ENCODE data around the gene BEST4.
A peak's percentile ranks its signal among the peaks of the same experiment; 100 is the strongest.

Gene BEST4

GRCh38 chr1:44792736-44793502 is 4.9 kb upstream of the BEST4 start:
- no peak overlapping the region for H3K4me2 ChIP-seq (ENCODE audit: low read length)
- no peak overlapping the region for H3K4me3 ChIP-seq (ENCODE audit: low read length)
- no peaks in the 10 kb centered on the region for H3K4me1 ChIP-seq (ENCODE audit: control insufficient read depth, insufficient read depth, low read length)
- no peak overlapping the region for H3K9ac ChIP-seq (ENCODE audit: low read depth, low read length)
- H3K27me3 ChIP-seq (ENCODE audit: control insufficient read depth, insufficient read depth, low read length) = no peaks in the 10 kb centered on the region
- no peaks in the 10 kb centered on the region for H3K36me3 ChIP-seq (ENCODE audit: insufficient read depth, low read length)
- no peaks in the 10 kb centered on the region for H3K9me3 ChIP-seq (replicated peaks; ENCODE audit: low read length)

- Histone ChIP-seq H3K9ac (ENCODE audit: low read depth, low read length) (no peak overlapping the region), H3K4me2 (ENCODE audit: low read length) (no peak overlapping the region), H3K4me3 (ENCODE audit: low read length) (no peak overlapping the region), H3K27me3 (ENCODE audit: control insufficient read depth, insufficient read depth, low read length) (no peaks in the 10 kb centered on the region), H3K4me1 (ENCODE audit: control insufficient read depth, insufficient read depth, low read length) (peaks cover 6% of the 10 kb centered on the region), H3K36me3 (ENCODE audit: insufficient read depth, low read length) (no peaks in the 10 kb centered on the region), H3K9me3 (replicated peaks; ENCODE audit: low read length) (no peaks in the 10 kb centered on the region)
Measured at GRCh38 chr1:44790968-44791801, 3.2 kb upstream of the BEST4 start.

GRCh38 chr1:44787506-44787905 is 464 bp downstream of the BEST4 start:
- Histone ChIP-seq H3K4me3 (ENCODE audit: low read length) (no peak overlapping the region), H3K4me2 (ENCODE audit: low read length) (no peak overlapping the region), H3K4me1 (ENCODE audit: control insufficient read depth, insufficient read depth, low read length) (peaks cover 24% of the 10 kb centered on the region), H3K36me3 (ENCODE audit: insufficient read depth, low read length) (no peaks in the 10 kb centered on the region), H3K9ac (ENCODE audit: low read depth, low read length) (no peak overlapping the region), H3K27me3 (ENCODE audit: control insufficient read depth, insufficient read depth, low read length) (no peaks in the 10 kb centered on the region), H3K9me3 (replicated peaks; ENCODE audit: low read length) (no peaks in the 10 kb centered on the region)

- Histone ChIP-seq H3K36me3 (ENCODE audit: insufficient read depth, low read length) (no peaks in the 10 kb centered on the region), H3K4me1 (ENCODE audit: control insufficient read depth, insufficient read depth, low read length) (peaks cover 24% of the 10 kb centered on the region), H3K9ac (ENCODE audit: low read depth, low read length) (no peak overlapping the region), H3K4me3 (ENCODE audit: low read length) (no peak overlapping the region), H3K4me2 (ENCODE audit: low read length) (peak overlapping the region; percentile 96), H3K9me3 (replicated peaks; ENCODE audit: low read length) (no peaks in the 10 kb centered on the region), H3K27me3 (ENCODE audit: control insufficient read depth, insufficient read depth, low read length) (no peaks in the 10 kb centered on the region)
Measured at GRCh38 chr1:44786841-44787426, 1.0 kb downstream of the BEST4 start.

- Histone ChIP-seq H3K4me2 (ENCODE audit: low read length) (peak overlapping the region; percentile 96), H3K9me3 (replicated peaks; ENCODE audit: low read length) (no peaks in the 10 kb centered on the region), H3K4me3 (ENCODE audit: low read length) (peak overlapping the region; percentile 70), H3K27me3 (ENCODE audit: control insufficient read depth, insufficient read depth, low read length) (no peaks in the 10 kb centered on the region), H3K9ac (ENCODE audit: low read depth, low read length) (peak overlapping the region; percentile 63), H3K36me3 (ENCODE audit: insufficient read depth, low read length) (peaks cover 4% of the 10 kb centered on the region), H3K4me1 (ENCODE audit: control insufficient read depth, insufficient read depth, low read length) (peaks cover 24% of the 10 kb centered on the region)
Measured at GRCh38 chr1:44786138-44786840, 1.7 kb downstream of the BEST4 start.

GRCh38 chr1:44785501-44786137 is 2.4 kb downstream of the BEST4 start:
- Histone ChIP-seq H3K4me3 (ENCODE audit: low read length) (peak overlapping the region; percentile 70), H3K27me3 (ENCODE audit: control insufficient read depth, insufficient read depth, low read length) (no peaks in the 10 kb centered on the region), H3K36me3 (ENCODE audit: insufficient read depth, low read length) (peaks cover 10% of the 10 kb centered on the region), H3K4me2 (ENCODE audit: low read length) (peak overlapping the region; percentile 96), H3K9ac (ENCODE audit: low read depth, low read length) (peak overlapping the region; percentile 22), H3K4me1 (ENCODE audit: control insufficient read depth, insufficient read depth, low read length) (peaks cover 24% of the 10 kb centered on the region), H3K9me3 (replicated peaks; ENCODE audit: low read length) (no peaks in the 10 kb centered on the region)

GRCh38 chr1:44785029-44785380 is 3.0 kb downstream of the BEST4 start:
- no peak overlapping the region for H3K4me3 ChIP-seq (ENCODE audit: low read length)
- no peaks in the 10 kb centered on the region for H3K9me3 ChIP-seq (replicated peaks; ENCODE audit: low read length)

GRCh38 chr1:44784094-44785028 is 3.6 kb downstream of the BEST4 start:
- Histone ChIP-seq H3K36me3 (ENCODE audit: insufficient read depth, low read length) (peaks cover 23% of the 10 kb centered on the region), H3K27me3 (ENCODE audit: control insufficient read depth, insufficient read depth, low read length) (no peaks in the 10 kb centered on the region), H3K9ac (ENCODE audit: low read depth, low read length) (peak overlapping the region; percentile 39), H3K4me2 (ENCODE audit: low read length) (peak overlapping the region; percentile 50), H3K4me3 (ENCODE audit: low read length) (peak overlapping the region; percentile 3), H3K9me3 (replicated peaks; ENCODE audit: low read length) (no peaks in the 10 kb centered on the region), H3K4me1 (ENCODE audit: control insufficient read depth, insufficient read depth, low read length) (peaks cover 24% of the 10 kb centered on the region)

More at GRCh38 chr1:44785029-44785380, 3.0 kb downstream of the BEST4 start:
- Histone ChIP-seq H3K4me2 (ENCODE audit: low read length) (no peak overlapping the region), H3K9ac (ENCODE audit: low read depth, low read length) (no peak overlapping the region), H3K27me3 (ENCODE audit: control insufficient read depth, insufficient read depth, low read length) (no peaks in the 10 kb centered on the region), H3K36me3 (ENCODE audit: insufficient read depth, low read length) (peaks cover 17% of the 10 kb centered on the region), H3K4me1 (ENCODE audit: control insufficient read depth, insufficient read depth, low read length) (peaks cover 24% of the 10 kb centered on the region)

- Histone ChIP-seq H3K4me1 (ENCODE audit: control insufficient read depth, insufficient read depth, low read length) (peaks cover 24% of the 10 kb centered on the region), H3K4me3 (ENCODE audit: low read length) (peak overlapping the region; percentile 3), H3K27me3 (ENCODE audit: control insufficient read depth, insufficient read depth, low read length) (no peaks in the 10 kb centered on the region), H3K4me2 (ENCODE audit: low read length) (peak overlapping the region; percentile 50), H3K36me3 (ENCODE audit: insufficient read depth, low read length) (peaks cover 30% of the 10 kb centered on the region), H3K9ac (ENCODE audit: low read depth, low read length) (peak overlapping the region; percentile 39), H3K9me3 (replicated peaks; ENCODE audit: low read length) (no peaks in the 10 kb centered on the region)
Measured at GRCh38 chr1:44783697-44784093, 4.3 kb downstream of the BEST4 start.

- H3K4me3 ChIP-seq (ENCODE audit: low read length) = no peak overlapping the region
- H3K9me3 ChIP-seq (replicated peaks; ENCODE audit: low read length) = no peaks in the 10 kb centered on the region
- H3K4me1 ChIP-seq (ENCODE audit: control insufficient read depth, insufficient read depth, low read length) = peaks cover 31% of the 10 kb centered on the region
- H3K36me3 ChIP-seq (ENCODE audit: insufficient read depth, low read length) = peaks cover 60% of the 10 kb centered on the region
- H3K4me2 ChIP-seq (ENCODE audit: low read length) = no peak overlapping the region
- H3K9ac ChIP-seq (ENCODE audit: low read depth, low read length) = no peak overlapping the region
- no peaks in the 10 kb centered on the region for H3K27me3 ChIP-seq (ENCODE audit: control insufficient read depth, insufficient read depth, low read length)
Measured at GRCh38 chr1:44780583-44781121, 7.3 kb downstream of the BEST4 start.

Data from skeletal muscle satellite cell (primary cell).